Measurements from ENCODE around the gene UQCR11. TPM values are rescaled to one million over a fixed set of nuclear protein-coding genes. Genes with fewer than 3 reads are reported as not detected.

The UQCR11 gene
- total and polyA plus RNA-seq, 2 experiments from 2014 or later, result 56.6 to 684 TPM

- Histone ChIP-seq H3K36me3 (replicated peaks; ENCODE audit: insufficient read depth, low read depth) (no peaks in the 10 kb centered on the region), H3K9me2 (replicated peaks; ENCODE audit: insufficient read depth) (no peaks in the 10 kb centered on the region)
- WGBS (ENCODE audit: low lambda C conversion rate, missing lambda C conversion rate), result 92% methylated on average over 9 of the region's 9 CpGs
Measured at GRCh38 chr19:1582201-1582600, 23.1 kb downstream of the UQCR11 start.

DNA sequence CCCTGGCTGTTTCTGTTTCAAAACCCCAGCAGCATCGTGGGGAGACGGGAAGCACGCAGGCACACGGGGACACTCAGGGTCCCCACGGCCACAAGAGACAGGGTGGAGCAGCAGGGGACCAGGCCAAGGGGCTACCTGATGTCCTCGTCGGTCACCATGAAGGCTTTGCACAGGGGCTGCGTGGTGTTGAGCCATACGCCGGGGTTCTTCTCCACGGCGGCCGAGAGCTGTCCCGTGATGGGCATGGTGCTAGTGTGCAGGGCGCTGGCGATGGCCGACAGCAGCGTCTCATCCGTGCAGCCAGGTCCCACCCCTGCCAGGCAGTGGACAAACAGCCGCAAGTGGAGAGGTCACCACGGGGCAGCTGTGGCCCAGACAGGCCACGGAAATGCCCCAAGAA is 24.3 kb downstream of the UQCR11 start:
- WGBS (ENCODE audit: low lambda C conversion rate, missing lambda C conversion rate), result 97% methylated on average over 22 of the region's 22 CpGs

More at GRCh38 chr19:1582201-1582600, 23.1 kb downstream of the UQCR11 start:
- Histone ChIP-seq H4K20me1 (ENCODE audit: insufficient read depth, poor library complexity, severe bottlenecking) (peaks cover 18% of the 10 kb centered on the region), H3K4me1 (ENCODE audit: insufficient read depth) (no peaks in the 10 kb centered on the region), H3K79me2 (peaks cover 35% of the 10 kb centered on the region), H3K4me2 (no peak overlapping the region), H3K4me3 (no peak overlapping the region), H3K9me3 (ENCODE audit: low read depth) (no peaks in the 10 kb centered on the region), H3K27ac (no peak overlapping the region), H3K27me3 (no peaks in the 10 kb centered on the region), H2AFZ (no peak overlapping the region)
- no peak for DNase-seq (ENCODE audit: low spot score)
- TF ChIP-seq CTCF (IDR thresholded peaks at IDR 0.05; ENCODE audit: poor library complexity), result no peak
- TF ChIP-seq EZH2phosphoT487 (IDR thresholded peaks at IDR 0.05; ENCODE audit: low read depth, severe bottlenecking, unreplicated experiment), result no peak
- no peak for TF ChIP-seq EZH2 (IDR thresholded peaks at IDR 0.05; ENCODE audit: borderline replicate concordance)

DNA sequence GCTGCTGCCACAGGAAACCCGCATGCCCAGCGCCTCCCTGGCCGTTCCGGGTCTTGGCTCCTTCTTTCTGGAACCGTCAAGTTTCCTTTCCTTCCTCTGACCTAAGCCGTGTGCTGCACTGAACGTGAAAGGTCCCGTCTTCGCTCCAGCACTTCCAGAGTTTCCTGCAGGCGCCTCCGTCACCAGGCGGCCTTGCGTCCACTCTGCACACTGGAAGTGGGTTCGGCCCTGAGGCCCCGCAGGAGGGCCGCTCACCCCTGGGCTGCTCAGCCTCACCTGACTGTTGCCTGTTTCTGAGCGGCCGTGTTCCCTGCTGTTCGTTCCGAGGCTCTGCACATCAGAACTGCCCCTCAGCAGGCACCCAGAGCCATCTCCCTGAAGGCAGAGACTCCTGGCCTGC is 24.9 kb downstream of the UQCR11 start:
- H3K36me3 ChIP-seq (replicated peaks; ENCODE audit: insufficient read depth, low read depth), result no peaks in the 10 kb centered on the region
- H4K20me1 ChIP-seq (ENCODE audit: insufficient read depth, poor library complexity, severe bottlenecking), result peaks cover 9% of the 10 kb centered on the region
- H3K79me2 ChIP-seq, result peaks cover 16% of the 10 kb centered on the region

More for the DNA sequence above, 24.3 kb downstream of the UQCR11 start:
- Histone ChIP-seq H3K79me2 (peaks cover 22% of the 10 kb centered on the region), H3K4me3 (no peak overlapping the region), H3K36me3 (replicated peaks; ENCODE audit: insufficient read depth, low read depth) (no peaks in the 10 kb centered on the region), H2AFZ (no peak overlapping the region), H4K20me1 (ENCODE audit: insufficient read depth, poor library complexity, severe bottlenecking) (peaks cover 13% of the 10 kb centered on the region), H3K9me3 (ENCODE audit: low read depth) (no peaks in the 10 kb centered on the region), H3K27me3 (no peaks in the 10 kb centered on the region), H3K9me2 (replicated peaks; ENCODE audit: insufficient read depth) (no peaks in the 10 kb centered on the region), H3K27ac (no peak overlapping the region), H3K4me1 (ENCODE audit: insufficient read depth) (no peaks in the 10 kb centered on the region), H3K4me2 (no peak overlapping the region)
- DNase-seq (ENCODE audit: low spot score), result no peak
- TF ChIP-seq EZH2phosphoT487 (IDR thresholded peaks at IDR 0.05; ENCODE audit: low read depth, severe bottlenecking, unreplicated experiment), result no peak
- no peak for TF ChIP-seq EZH2 (IDR thresholded peaks at IDR 0.05; ENCODE audit: borderline replicate concordance)
- no peak for TF ChIP-seq CTCF (IDR thresholded peaks at IDR 0.05; ENCODE audit: poor library complexity)

More for the DNA sequence above, 24.9 kb downstream of the UQCR11 start:
- no peaks in the 10 kb centered on the region for H3K4me1 ChIP-seq (ENCODE audit: insufficient read depth)
- no peak for DNase-seq (ENCODE audit: low spot score)
- TF ChIP-seq EZH2phosphoT487 (IDR thresholded peaks at IDR 0.05; ENCODE audit: low read depth, severe bottlenecking, unreplicated experiment) (no peak), CTCF (IDR thresholded peaks at IDR 0.05; ENCODE audit: poor library complexity) (no peak), EZH2 (IDR thresholded peaks at IDR 0.05; ENCODE audit: borderline replicate concordance) (no peak)
- WGBS (ENCODE audit: low lambda C conversion rate, missing lambda C conversion rate), result 98% methylated on average over 20 of the region's 20 CpGs
- H2AFZ ChIP-seq, result no peak overlapping the region
- H3K9me3 ChIP-seq (ENCODE audit: low read depth), result no peaks in the 10 kb centered on the region
- H3K27ac ChIP-seq, result no peak overlapping the region
- no peaks in the 10 kb centered on the region for H3K27me3 ChIP-seq
- H3K9me2 ChIP-seq (replicated peaks; ENCODE audit: insufficient read depth), result no peaks in the 10 kb centered on the region
- no peak overlapping the region for H3K4me3 ChIP-seq
- H3K4me2 ChIP-seq, result no peak overlapping the region

Data from hepatocyte (in vitro differentiated cells).